ENCODE data around the gene KCNQ4.

- TF ChIP-seq, protein P1, sequence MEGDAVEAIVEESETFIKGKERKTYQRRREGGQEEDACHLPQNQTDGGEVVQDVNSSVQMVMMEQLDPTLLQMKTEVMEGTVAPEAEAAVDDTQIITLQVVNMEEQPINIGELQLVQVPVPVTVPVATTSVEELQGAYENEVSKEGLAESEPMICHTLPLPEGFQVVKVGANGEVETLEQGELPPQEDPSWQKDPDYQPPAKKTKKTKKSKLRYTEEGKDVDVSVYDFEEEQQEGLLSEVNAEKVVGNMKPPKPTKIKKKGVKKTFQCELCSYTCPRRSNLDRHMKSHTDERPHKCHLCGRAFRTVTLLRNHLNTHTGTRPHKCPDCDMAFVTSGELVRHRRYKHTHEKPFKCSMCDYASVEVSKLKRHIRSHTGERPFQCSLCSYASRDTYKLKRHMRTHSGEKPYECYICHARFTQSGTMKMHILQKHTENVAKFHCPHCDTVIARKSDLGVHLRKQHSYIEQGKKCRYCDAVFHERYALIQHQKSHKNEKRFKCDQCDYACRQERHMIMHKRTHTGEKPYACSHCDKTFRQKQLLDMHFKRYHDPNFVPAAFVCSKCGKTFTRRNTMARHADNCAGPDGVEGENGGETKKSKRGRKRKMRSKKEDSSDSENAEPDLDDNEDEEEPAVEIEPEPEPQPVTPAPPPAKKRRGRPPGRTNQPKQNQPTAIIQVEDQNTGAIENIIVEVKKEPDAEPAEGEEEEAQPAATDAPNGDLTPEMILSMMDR (IDR thresholded peaks at IDR 0.05), result no peak
- no peak for TF ChIP-seq EZH2 (IDR thresholded peaks at IDR 0.05)
- TF ChIP-seq EZH2phosphoT487 (IDR thresholded peaks at IDR 0.05), result no peak
These were observed 97.4 kb downstream of the KCNQ4 start for GRCh38 chr1:40880813-40881549.

All from neural progenitor cell (in vitro differentiated cells).